HepG2 (cell line): ENCODE measurements around the gene BICDL1. TPM values are rescaled to one million over a fixed set of nuclear protein-coding genes. Genes with fewer than 3 reads are reported as not detected.

Experiments
- FIP1L1 ChIP-seq: fragments of 200-400 bp; formaldehyde crosslinking; IDR thresholded peaks from 2 replicates; pipeline ENCODE4 v1.6.1; 2018; ENCODE audit warnings: low read depth, mild to moderate bottlenecking, low read length, moderate library complexity, borderline replicate concordance; ENCODE audit not compliant: insufficient read depth
- FOXK1 ChIP-seq: sonication (generic); formaldehyde crosslinking; IDR thresholded peaks from 2 replicates; pipeline ENCODE4 v1.4.0; 2020; ENCODE audit warnings: low read depth, missing genetic modification reagents, borderline replicate concordance
- FOXO1 ChIP-seq: sonication (generic); formaldehyde crosslinking; IDR thresholded peaks from 2 replicates; pipeline ENCODE4 v1.4.0; 2020; ENCODE audit warnings: missing genetic modification reagents
- KLF13 ChIP-seq: sonication (generic); formaldehyde crosslinking; IDR thresholded peaks from 2 replicates; pipeline ENCODE4 v1.4.0; 2020; ENCODE audit warnings: mild to moderate bottlenecking, missing genetic modification reagents
- MED1 ChIP-seq: sonication (generic); formaldehyde crosslinking; IDR thresholded peaks from 2 replicates; pipeline ENCODE4 v1.4.0; 2020; ENCODE audit warnings: missing genetic modification reagents
- ZNF12 ChIP-seq: sonication (generic); formaldehyde crosslinking; IDR thresholded peaks from 2 replicates; pipeline ENCODE4 v1.5.0; 2020; ENCODE audit warnings: missing genetic modification reagents
- ZNF124 ChIP-seq: sonication (generic); formaldehyde crosslinking; IDR thresholded peaks from 2 replicates; pipeline ENCODE4 v1.4.0; 2020; ENCODE audit warnings: missing genetic modification reagents
- polyA plus RNA-seq, 8 experiments: library from polyadenylated mRNA; depleted of rRNA in 3 of 8; stranded (reverse) in 7 of 8; unstranded in 1 of 8; fragments of >200 nt; fragmentation: Illumina TruSeq in 4 of 8; extraction: Trizol in 4 of 8; gene quantifications; 2 replicates each; pipeline versions ENCODE4 v1.2.1 to v1.2.3, GENCODE V29; 2011 to 2016; ENCODE audit warnings: low read depth in 4 of 8, missing spikeins in 1 of 8, mixed read lengths in 1 of 8; ENCODE audit not compliant: insufficient read depth in 1 of 8
- total RNA-seq, 5 experiments: library from RNA; depleted of rRNA; stranded (reverse); fragments of >200 nt; fragmentation: Illumina TruSeq; extraction: Trizol; gene quantifications; 2 replicates each; pipeline ENCODE4 v1.2.3, GENCODE V29; 2016; ENCODE audit warnings: low read depth in 1 of 5
- TF ChIP-seq, protein P1 (sequence below): sonication (generic); formaldehyde crosslinking; IDR thresholded peaks from 2 replicates; pipeline ENCODE4 v1.8.0; 2022; ENCODE audit warnings: mild to moderate bottlenecking, missing genetic modification reagents; ENCODE audit not compliant: insufficient replicate concordance
- TF ChIP-seq, protein P2 (sequence below): sonication (generic); formaldehyde crosslinking; IDR thresholded peaks from 2 replicates; pipeline ENCODE4 v1.8.0; 2022; ENCODE audit warnings: missing genetic modification reagents, mild to moderate bottlenecking, inconsistent platforms, borderline replicate concordance
- TF ChIP-seq, protein P3 (sequence below): sonication (generic); formaldehyde crosslinking; IDR thresholded peaks from 2 replicates; pipeline ENCODE4; 2020; ENCODE audit warnings: missing genetic modification reagents, mild to moderate bottlenecking, borderline replicate concordance
- TF ChIP-seq, protein P4 (sequence below): sonication (generic); formaldehyde crosslinking; IDR thresholded peaks from 2 replicates; pipeline ENCODE4 v1.5.0; 2020; ENCODE audit warnings: missing genetic modification reagents
- TF ChIP-seq, protein P5 (sequence below): sonication (generic); formaldehyde crosslinking; IDR thresholded peaks from 2 replicates; pipeline ENCODE4 v1.4.0; 2020; ENCODE audit warnings: mild to moderate bottlenecking, missing genetic modification reagents
- TF ChIP-seq, protein P6 (sequence below): sonication (generic); formaldehyde crosslinking; IDR thresholded peaks from 2 replicates; pipeline ENCODE4 v1.5.1; 2020; ENCODE audit warnings: missing genetic modification reagents, mild to moderate bottlenecking, borderline replicate concordance
- TF ChIP-seq, protein P7 (sequence below): sonication (generic); formaldehyde crosslinking; conservative IDR thresholded peaks from 2 replicates; pipeline ENCODE4 v1.5.0; 2020; ENCODE audit warnings: missing genetic modification reagents

BICDL1 gene
- total and polyA plus RNA-seq, 2 of the 13 experiments (the other 11 are each of a cell fraction or from before 2014, with no cell fraction given): 3.6 to 9.7 TPM

DNA sequence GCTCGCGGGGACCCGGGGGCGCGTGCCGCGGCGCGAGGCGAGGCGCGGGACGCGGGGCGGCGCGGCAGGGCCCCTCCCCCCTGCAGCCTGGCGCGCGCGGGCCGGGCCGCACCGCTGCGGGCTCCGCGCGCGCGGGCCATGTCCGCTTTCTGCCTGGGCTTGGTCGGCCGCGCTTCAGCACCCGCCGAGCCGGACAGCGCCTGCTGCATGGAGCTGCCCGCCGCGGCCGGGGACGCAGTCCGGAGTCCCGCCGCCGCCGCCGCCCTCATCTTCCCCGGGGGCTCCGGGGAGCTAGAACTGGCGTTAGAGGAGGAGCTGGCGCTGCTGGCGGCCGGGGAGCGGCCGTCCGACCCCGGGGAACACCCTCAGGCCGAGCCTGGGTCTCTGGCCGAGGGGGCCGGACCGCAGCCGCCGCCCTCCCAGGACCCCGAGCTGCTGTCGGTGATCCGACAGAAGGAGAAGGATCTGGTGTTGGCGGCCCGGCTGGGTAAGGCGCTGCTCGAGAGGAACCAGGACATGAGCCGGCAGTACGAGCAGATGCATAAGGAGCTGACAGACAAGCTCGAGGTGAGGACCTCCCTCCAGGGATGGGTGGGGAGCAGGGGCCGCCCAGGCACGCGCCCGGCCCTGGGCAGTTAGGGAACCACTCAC, 820 bp downstream of the BICDL1 start (continued):
- TF ChIP-seq, protein P1, sequence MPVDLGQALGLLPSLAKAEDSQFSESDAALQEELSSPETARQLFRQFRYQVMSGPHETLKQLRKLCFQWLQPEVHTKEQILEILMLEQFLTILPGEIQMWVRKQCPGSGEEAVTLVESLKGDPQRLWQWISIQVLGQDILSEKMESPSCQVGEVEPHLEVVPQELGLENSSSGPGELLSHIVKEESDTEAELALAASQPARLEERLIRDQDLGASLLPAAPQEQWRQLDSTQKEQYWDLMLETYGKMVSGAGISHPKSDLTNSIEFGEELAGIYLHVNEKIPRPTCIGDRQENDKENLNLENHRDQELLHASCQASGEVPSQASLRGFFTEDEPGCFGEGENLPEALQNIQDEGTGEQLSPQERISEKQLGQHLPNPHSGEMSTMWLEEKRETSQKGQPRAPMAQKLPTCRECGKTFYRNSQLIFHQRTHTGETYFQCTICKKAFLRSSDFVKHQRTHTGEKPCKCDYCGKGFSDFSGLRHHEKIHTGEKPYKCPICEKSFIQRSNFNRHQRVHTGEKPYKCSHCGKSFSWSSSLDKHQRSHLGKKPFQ: no peak
- no peak for TF ChIP-seq FIP1L1
- TF ChIP-seq FOXK1 (CRISPR knock-in tag): peak; percentile 20; the same call in 1 of the 2 replicates
- peak; percentile 66; the same call in 1 of the 2 replicates for TF ChIP-seq FOXO1 (CRISPR knock-in tag)
- TF ChIP-seq, protein P2, sequence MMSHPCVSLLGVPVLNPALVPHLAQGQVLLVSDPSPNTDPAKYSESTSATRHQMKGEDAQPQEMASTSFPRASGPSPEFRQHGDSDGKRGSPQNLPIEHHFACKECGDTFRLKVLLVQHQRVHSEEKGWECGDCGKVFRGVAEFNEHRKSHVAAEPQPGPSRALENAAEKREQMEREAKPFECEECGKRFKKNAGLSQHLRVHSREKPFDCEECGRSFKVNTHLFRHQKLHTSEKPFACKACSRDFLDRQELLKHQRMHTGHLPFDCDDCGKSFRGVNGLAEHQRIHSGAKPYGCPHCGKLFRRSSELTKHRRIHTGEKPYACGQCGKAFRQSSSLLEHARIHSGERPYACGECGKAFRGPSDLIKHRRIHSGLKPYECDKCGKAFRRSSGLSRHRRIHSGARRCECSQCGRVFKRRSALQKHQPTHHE: no peak
- 0 out of 2 replicates have a peak, but pooled peaks have one; percentile 11 for TF ChIP-seq KLF13 (CRISPR knock-in tag)
- TF ChIP-seq, protein P3, sequence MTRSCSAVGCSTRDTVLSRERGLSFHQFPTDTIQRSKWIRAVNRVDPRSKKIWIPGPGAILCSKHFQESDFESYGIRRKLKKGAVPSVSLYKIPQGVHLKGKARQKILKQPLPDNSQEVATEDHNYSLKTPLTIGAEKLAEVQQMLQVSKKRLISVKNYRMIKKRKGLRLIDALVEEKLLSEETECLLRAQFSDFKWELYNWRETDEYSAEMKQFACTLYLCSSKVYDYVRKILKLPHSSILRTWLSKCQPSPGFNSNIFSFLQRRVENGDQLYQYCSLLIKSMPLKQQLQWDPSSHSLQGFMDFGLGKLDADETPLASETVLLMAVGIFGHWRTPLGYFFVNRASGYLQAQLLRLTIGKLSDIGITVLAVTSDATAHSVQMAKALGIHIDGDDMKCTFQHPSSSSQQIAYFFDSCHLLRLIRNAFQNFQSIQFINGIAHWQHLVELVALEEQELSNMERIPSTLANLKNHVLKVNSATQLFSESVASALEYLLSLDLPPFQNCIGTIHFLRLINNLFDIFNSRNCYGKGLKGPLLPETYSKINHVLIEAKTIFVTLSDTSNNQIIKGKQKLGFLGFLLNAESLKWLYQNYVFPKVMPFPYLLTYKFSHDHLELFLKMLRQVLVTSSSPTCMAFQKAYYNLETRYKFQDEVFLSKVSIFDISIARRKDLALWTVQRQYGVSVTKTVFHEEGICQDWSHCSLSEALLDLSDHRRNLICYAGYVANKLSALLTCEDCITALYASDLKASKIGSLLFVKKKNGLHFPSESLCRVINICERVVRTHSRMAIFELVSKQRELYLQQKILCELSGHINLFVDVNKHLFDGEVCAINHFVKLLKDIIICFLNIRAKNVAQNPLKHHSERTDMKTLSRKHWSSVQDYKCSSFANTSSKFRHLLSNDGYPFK (CRISPR knock-in tag): no peak
- TF ChIP-seq, protein P4, sequence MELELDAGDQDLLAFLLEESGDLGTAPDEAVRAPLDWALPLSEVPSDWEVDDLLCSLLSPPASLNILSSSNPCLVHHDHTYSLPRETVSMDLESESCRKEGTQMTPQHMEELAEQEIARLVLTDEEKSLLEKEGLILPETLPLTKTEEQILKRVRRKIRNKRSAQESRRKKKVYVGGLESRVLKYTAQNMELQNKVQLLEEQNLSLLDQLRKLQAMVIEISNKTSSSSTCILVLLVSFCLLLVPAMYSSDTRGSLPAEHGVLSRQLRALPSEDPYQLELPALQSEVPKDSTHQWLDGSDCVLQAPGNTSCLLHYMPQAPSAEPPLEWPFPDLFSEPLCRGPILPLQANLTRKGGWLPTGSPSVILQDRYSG (CRISPR knock-in tag): peak; percentile 98
- TF ChIP-seq ZNF124 (CRISPR knock-in tag): peak; percentile 80; the same call in 1 of the 2 replicates
- TF ChIP-seq MED1 (CRISPR knock-in tag): peak; percentile 64
- TF ChIP-seq, protein P5, sequence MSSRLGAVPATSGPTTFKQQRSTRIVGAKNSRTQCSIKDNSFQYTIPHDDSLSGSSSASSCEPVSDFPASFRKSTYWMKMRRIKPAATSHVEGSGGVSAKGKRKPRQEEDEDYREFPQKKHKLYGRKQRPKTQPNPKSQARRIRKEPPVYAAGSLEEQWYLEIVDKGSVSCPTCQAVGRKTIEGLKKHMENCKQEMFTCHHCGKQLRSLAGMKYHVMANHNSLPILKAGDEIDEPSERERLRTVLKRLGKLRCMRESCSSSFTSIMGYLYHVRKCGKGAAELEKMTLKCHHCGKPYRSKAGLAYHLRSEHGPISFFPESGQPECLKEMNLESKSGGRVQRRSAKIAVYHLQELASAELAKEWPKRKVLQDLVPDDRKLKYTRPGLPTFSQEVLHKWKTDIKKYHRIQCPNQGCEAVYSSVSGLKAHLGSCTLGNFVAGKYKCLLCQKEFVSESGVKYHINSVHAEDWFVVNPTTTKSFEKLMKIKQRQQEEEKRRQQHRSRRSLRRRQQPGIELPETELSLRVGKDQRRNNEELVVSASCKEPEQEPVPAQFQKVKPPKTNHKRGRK (CRISPR knock-in tag): no peak
- TF ChIP-seq, protein P6, sequence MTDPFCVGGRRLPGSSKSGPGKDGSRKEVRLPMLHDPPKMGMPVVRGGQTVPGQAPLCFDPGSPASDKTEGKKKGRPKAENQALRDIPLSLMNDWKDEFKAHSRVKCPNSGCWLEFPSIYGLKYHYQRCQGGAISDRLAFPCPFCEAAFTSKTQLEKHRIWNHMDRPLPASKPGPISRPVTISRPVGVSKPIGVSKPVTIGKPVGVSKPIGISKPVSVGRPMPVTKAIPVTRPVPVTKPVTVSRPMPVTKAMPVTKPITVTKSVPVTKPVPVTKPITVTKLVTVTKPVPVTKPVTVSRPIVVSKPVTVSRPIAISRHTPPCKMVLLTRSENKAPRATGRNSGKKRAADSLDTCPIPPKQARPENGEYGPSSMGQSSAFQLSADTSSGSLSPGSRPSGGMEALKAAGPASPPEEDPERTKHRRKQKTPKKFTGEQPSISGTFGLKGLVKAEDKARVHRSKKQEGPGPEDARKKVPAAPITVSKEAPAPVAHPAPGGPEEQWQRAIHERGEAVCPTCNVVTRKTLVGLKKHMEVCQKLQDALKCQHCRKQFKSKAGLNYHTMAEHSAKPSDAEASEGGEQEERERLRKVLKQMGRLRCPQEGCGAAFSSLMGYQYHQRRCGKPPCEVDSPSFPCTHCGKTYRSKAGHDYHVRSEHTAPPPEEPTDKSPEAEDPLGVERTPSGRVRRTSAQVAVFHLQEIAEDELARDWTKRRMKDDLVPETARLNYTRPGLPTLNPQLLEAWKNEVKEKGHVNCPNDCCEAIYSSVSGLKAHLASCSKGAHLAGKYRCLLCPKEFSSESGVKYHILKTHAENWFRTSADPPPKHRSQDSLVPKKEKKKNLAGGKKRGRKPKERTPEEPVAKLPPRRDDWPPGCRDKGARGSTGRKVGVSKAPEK (CRISPR knock-in tag): no peak
- TF ChIP-seq, protein P7, sequence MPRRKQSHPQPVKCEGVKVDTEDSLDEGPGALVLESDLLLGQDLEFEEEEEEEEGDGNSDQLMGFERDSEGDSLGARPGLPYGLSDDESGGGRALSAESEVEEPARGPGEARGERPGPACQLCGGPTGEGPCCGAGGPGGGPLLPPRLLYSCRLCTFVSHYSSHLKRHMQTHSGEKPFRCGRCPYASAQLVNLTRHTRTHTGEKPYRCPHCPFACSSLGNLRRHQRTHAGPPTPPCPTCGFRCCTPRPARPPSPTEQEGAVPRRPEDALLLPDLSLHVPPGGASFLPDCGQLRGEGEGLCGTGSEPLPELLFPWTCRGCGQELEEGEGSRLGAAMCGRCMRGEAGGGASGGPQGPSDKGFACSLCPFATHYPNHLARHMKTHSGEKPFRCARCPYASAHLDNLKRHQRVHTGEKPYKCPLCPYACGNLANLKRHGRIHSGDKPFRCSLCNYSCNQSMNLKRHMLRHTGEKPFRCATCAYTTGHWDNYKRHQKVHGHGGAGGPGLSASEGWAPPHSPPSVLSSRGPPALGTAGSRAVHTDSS (CRISPR knock-in tag): no peak
- TF ChIP-seq ZNF12 (CRISPR knock-in tag): peak; percentile 63; the same call in 1 of the 2 replicates
